Mammary epithelial cell (primary cell): ENCODE data around the gene LMAN1.

ENCODE experiments used
- EZH2 ChIP-seq: IDR thresholded peaks from 2 replicates; pipeline ENCODE4 v1.6.1; 2012; ENCODE audit warnings: low read length, inconsistent platforms, borderline replicate concordance
- TF ChIP-seq, protein P1 (sequence below), 2 donors: IDR thresholded peaks in 1 of 2; conservative IDR thresholded peaks in 1 of 2; 2 replicates each; pipeline ENCODE4 v1.5.1; 2011 to 2012; ENCODE audit warnings: inconsistent platforms in 2 of 2, low read length in 2 of 2, mild to moderate bottlenecking in 2 of 2, control low read depth in 1 of 2, low read depth in 1 of 2; ENCODE audit not compliant: insufficient read depth in 1 of 2; ENCODE audit errors: extremely low read depth in 1 of 2

DNA sequence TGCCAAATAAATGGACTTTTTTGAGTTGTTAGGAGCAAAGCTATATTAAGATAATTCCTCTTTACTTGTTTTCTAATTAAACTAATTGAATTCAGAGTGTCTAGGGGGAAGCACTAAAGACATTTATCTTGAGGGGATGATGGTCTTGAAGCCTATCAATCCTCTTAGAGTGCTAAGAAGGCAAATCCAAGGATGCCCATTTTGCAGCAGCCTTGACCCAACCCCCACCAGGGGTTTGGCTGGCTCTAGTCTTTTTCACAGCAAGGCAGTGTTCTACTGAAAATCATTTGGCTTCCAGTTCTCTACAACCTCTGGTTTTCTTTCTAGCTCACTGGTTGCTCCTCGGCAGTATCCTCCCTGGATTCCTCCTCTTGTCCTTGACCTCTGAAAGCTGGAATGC lies 79.3 kb downstream of the LMAN1 start:
- no peak for TF ChIP-seq EZH2
- TF ChIP-seq, protein P1, sequence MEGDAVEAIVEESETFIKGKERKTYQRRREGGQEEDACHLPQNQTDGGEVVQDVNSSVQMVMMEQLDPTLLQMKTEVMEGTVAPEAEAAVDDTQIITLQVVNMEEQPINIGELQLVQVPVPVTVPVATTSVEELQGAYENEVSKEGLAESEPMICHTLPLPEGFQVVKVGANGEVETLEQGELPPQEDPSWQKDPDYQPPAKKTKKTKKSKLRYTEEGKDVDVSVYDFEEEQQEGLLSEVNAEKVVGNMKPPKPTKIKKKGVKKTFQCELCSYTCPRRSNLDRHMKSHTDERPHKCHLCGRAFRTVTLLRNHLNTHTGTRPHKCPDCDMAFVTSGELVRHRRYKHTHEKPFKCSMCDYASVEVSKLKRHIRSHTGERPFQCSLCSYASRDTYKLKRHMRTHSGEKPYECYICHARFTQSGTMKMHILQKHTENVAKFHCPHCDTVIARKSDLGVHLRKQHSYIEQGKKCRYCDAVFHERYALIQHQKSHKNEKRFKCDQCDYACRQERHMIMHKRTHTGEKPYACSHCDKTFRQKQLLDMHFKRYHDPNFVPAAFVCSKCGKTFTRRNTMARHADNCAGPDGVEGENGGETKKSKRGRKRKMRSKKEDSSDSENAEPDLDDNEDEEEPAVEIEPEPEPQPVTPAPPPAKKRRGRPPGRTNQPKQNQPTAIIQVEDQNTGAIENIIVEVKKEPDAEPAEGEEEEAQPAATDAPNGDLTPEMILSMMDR (conservative IDR thresholded peaks at IDR 0.05 in 1 of 2, IDR thresholded peaks at IDR 0.05 in 1 of 2; ENCODE audit: extremely low read depth in 1 of 2, insufficient read depth in 1 of 2, low read depth in 1 of 2, low read length in 2 of 2): no peak
